ENCODE data around the gene TLE5.

TLE5 gene

DNA sequence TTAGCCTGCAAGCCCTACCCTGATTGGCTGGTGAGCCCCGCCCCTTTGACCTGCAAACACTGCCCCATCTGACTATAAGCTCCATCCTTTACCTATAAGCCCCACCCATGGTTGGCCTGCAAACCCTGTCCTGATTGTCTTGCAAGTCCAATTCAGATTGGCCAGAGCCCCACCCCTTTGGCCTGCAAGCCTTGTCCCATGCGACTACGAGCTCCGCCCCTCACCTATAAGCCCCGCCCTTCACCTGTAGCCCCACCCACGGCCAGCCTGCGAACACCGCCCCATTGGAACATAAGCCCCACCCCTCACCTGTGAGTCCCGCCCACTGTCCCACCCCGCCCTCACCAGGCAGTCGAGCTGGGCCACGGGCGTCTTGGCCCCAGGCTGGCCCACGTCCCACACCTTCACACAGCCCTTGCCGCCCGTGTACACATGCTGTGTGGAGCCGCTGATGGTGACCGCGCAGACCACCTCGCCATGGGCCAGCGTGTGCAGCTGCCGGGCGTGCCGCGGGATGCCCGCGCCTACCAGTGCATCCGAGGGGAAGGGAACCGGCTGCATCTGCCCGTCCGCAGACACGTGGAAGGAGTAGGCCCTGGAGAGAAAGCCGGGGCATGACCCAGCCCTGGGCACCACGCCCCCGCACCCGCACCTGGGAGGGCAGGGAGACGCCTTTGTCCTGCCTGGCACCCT lies 56.1 kb downstream of the TLE5 start:
- TF ChIP-seq POLR2A (IDR thresholded peaks at IDR 0.05; ENCODE audit: low read length) (no peak), GATA1 (IDR thresholded peaks at IDR 0.05; ENCODE audit: low read depth, low read length) (no peak)
- DNase-seq, result no peak

DNA sequence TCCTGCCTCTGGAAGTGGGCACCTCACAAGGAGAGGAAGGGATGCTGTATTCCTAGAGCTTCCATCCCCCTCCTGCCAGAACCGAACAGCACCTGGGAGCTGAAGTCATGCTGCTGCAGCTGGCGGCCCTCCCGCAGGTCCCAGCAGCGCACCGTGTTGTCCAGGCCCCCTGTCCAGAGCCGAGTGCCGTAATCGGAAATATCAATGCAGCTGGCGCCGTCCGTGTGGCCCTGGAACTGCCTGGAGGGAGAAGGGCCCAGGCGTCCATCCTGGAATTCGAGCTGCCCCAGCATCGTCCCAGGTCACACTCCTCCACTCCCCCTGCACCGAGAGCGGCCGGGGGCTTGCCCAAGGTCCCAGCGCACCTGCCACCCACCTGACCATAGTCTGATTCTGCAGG lies 57.0 kb downstream of the TLE5 start:
- no peak for DNase-seq
- TF ChIP-seq GATA1 (IDR thresholded peaks at IDR 0.05; ENCODE audit: low read depth, low read length) (no peak), POLR2A (IDR thresholded peaks at IDR 0.05; ENCODE audit: low read length) (no peak)

DNA sequence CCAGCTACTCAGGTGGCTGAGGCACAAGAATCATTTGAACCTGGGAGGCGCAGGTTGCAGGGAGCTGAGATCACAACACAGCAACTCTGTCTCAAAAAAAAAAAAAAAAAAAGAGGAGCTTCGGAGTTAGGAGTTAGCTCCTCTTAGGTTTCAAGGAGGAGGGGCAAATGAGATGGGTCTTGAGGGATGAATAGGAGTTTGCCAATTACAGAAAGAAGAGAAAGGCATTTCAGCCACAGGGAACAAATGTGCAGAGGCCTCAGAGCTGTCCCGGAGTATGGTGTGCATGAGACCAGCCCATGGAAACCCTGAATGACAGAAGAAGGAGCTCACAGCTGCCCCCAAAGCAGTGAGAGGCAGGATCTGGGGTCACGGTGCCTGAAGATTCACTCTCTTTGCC lies 57.8 kb downstream of the TLE5 start:
- no peak for DNase-seq
- TF ChIP-seq GATA1 (IDR thresholded peaks at IDR 0.05; ENCODE audit: low read depth, low read length) (no peak), POLR2A (IDR thresholded peaks at IDR 0.05; ENCODE audit: low read length) (no peak)

DNA sequence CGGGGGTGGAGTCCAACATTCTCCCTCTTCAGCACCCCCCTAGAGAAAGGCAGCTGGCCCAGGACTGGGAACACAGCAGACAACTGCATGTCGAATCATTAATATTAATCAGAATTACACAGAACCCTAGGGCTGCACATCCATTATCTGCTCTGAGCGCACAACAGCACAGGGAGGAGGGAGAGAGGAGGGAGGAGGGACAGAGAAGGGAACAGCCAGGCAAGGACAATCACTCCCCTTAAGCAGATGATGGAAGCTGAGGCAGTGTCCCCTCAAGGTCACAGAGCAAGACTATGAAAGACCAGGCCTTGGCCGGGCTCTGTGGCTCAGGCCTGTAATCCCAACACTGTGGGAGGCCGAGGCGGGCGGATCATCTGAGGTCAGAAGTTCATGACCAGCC lies 59.2 kb downstream of the TLE5 start:
- TF ChIP-seq POLR2A (IDR thresholded peaks at IDR 0.05; ENCODE audit: low read length), result no peak
- no peak for TF ChIP-seq GATA1 (IDR thresholded peaks at IDR 0.05; ENCODE audit: low read depth, low read length)
- no peak for DNase-seq
